GM20000 (cell line): Measurements from ENCODE around the gene STRN4.

Source experiments
- DNase-seq: peaks from one replicate; pipeline ENCODE4 v3.0.0; 2012; ENCODE audit warnings: low spot score
- CTCF ChIP-seq: IDR thresholded peaks from 2 replicates; pipeline ENCODE4 v1.5.1; 2012; ENCODE audit warnings: mild to moderate bottlenecking, control low read depth; ENCODE audit errors: extremely low read depth, missing control alignments

The STRN4 gene

DNA sequence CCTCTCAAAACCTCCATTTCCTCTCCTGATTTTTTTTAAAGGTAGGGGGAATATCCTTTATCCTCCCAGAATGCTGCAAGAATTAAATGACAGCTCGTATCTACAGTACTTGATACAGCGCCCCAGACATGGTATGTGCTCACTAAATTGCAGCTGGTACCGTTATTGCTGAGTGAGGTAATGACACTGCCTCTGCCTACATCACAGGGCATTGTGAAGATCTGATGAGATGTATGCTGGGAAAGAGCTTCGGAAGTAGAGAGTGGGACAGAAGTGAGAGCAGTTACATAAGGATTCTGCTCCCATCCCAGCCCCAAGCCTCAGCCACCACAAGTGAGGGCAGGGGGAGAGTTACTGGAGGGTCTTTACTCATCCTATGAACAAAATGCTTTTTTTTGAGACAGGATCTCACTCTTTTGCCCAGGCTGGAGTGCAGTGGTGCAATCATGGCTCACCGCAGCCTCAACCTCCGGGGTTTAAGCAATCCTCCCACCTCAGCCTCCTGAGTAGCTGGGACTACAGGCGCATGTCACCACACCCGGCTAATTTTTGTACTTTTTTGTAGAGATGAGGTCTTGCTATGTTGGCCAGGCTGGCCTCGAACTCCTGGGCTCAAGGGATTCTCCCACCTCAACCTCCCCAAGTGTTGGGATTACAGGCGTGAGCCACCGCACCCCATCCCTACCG, 2.1 kb downstream of the STRN4 start:
- DNase-seq: no peak
- no peak for TF ChIP-seq CTCF

GRCh38 chr19:46742926-46743480, 3.2 kb downstream of the STRN4 start:
- DNase-seq: no peak
- TF ChIP-seq CTCF: no peak

DNA sequence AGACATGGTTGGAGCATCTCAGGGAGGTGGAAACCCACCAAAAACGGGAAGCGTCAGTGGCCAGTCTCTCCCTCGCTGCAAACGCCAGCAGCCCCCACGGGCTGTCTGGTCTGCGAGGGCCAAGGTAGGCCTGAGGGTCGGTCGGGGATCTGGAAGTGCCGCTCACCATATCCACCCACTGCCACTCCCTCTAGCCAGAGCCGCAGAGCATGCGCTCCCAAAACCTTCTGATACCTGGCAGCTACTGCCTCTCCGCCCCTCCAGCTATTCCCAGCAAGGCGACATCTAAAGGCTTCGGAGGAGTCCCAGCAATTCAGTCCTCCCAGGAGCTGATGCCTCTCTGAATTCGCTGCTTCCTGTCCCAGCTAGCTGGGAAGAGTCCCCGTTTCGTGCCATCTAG, 4.8 kb downstream of the STRN4 start:
- no peak for DNase-seq
- no peak for TF ChIP-seq CTCF

DNA sequence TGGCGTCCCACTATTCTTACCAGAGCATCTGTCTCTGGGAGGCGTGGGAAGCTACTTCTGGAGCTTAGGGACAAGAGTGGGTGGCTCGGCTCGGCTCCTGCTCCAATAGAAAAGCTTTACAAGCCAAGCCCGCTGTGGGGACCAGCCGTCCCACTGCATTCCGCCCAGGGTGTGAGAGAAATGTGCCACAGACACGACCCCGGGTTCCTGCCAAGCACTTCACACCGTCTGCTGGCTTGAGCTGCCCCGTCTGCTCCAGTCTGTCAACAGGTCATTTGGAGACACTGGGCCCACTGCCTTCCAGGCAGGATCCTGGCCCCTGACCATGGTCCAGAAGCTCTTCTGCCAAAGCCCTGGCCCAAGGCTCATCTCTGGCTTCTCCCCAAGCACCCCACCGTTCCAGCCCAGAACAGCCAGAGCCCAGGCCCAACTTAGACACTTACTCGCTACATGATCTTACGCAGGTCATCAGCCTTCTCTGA, 6.9 kb downstream of the STRN4 start:
- no peak for DNase-seq
- TF ChIP-seq CTCF: no peak

- no peak for DNase-seq
- TF ChIP-seq CTCF: no peak
Observed at GRCh38 chr19:46737761-46738171, 8.5 kb downstream of the STRN4 start.

GRCh38 chr19:46737298-46737654, 9.0 kb downstream of the STRN4 start:
- TF ChIP-seq CTCF: no peak
- DNase-seq: no peak

GRCh38 chr19:46736531-46737297, 9.5 kb downstream of the STRN4 start:
- no peak for TF ChIP-seq CTCF
- no peak for DNase-seq
